ENCODE measurements around the gene FNDC1. TPM values are rescaled to one million over a fixed set of nuclear protein-coding genes. Genes with fewer than 3 reads are reported as not detected.

The FNDC1 gene
- total and polyA plus RNA-seq, 8 donors, result 0.68 to 7.6 (median 5.5) TPM

- peak; percentile 38 for ATAC-seq
- Histone ChIP-seq H3K27ac (no peak overlapping the region), H3K27me3 (peaks cover 12 to 32% of the 10 kb centered on the region in 2 donors), H3K36me3 (no peaks in the 10 kb centered on the region), H3K4me3 (no peak overlapping the region), H3K4me1 (peaks cover 0 to 4% of the 10 kb centered on the region in 2 donors), H3K9me3 (no peaks in the 10 kb centered on the region)
- TF ChIP-seq CTCF (IDR thresholded peaks at IDR 0.05), result no peak
- peak in 2 of 4 donors; percentile 83 for DNase-seq
- intact Hi-C loops (cut with DNase I), result no loop called here
These were observed 5.3 kb upstream of the FNDC1 start for GRCh38 chr6:159163901-159164370.

GRCh38 chr6:159168536-159169192 lies 536 bp upstream of the FNDC1 start:
- H3K9me3 ChIP-seq, result no peaks in the 10 kb centered on the region
- no peak overlapping the region for H3K27ac ChIP-seq
- H3K4me1 ChIP-seq, result peaks cover 4 to 17% of the 10 kb centered on the region in 2 donors
- peak overlapping the region; percentile 21 to 26 for H3K4me3 ChIP-seq
- peak in 1 of 2 donors; percentile 8 for TF ChIP-seq CTCF (IDR thresholded peaks at IDR 0.05)
- DNase-seq, result peak in 2 of 4 donors; percentile 44 to 63
- H3K27me3 ChIP-seq, result peaks cover 51 to 79% of the 10 kb centered on the region in 2 donors
- no peaks in the 10 kb centered on the region for H3K36me3 ChIP-seq
- peak; percentile 67 for ATAC-seq
- intact Hi-C loops (cut with DNase I), result no loop called here

- ATAC-seq (peak; percentile 48), DNase-seq (peak in 2 of 4 donors; percentile 51 to 78)
- H3K27me3 ChIP-seq, result peaks cover 52 to 90% of the 10 kb centered on the region in 2 donors
- H3K4me3 ChIP-seq, result peak overlapping the region in 1 of 2 donors; percentile 26
- TF ChIP-seq CTCF (IDR thresholded peaks at IDR 0.05), result no peak
- no peaks in the 10 kb centered on the region for H3K9me3 ChIP-seq
- intact Hi-C loops (cut with DNase I), result loop anchor here in 1 of 2 donors (10.0 kb wide), 1 partner anchor 485 kb away; no protein-coding TSS in a partner anchor
- H3K27ac ChIP-seq, result no peak overlapping the region
- peaks cover 4 to 17% of the 10 kb centered on the region in 2 donors for H3K4me1 ChIP-seq
- no peaks in the 10 kb centered on the region for H3K36me3 ChIP-seq
These were observed 545 bp downstream of the FNDC1 start for GRCh38 chr6:159169557-159170332.

- no peak for TF ChIP-seq CTCF (IDR thresholded peaks at IDR 0.05)
- Histone ChIP-seq H3K27me3 (peaks cover 52 to 94% of the 10 kb centered on the region in 2 donors), H3K27ac (no peak overlapping the region), H3K4me1 (peaks cover 4 to 17% of the 10 kb centered on the region in 2 donors), H3K9me3 (no peaks in the 10 kb centered on the region), H3K36me3 (no peaks in the 10 kb centered on the region), H3K4me3 (peak overlapping the region in 1 of 2 donors; percentile 26)
- no peak for ATAC-seq
- no peak for DNase-seq
- intact Hi-C loops (cut with DNase I), result loop anchor here in 1 of 2 donors (10.0 kb wide), 1 partner anchor 484 kb away; no protein-coding TSS in a partner anchor
These were observed 1.1 kb downstream of the FNDC1 start for GRCh38 chr6:159170333-159170672.
